Breast epithelium (tissue), 4 donors: ENCODE measurements around the gene SLC27A4. TPM values are rescaled to one million over a fixed set of nuclear protein-coding genes. Genes with fewer than 3 reads are reported as not detected.

ENCODE experiments used
- DNase-seq, 2 donors: peaks; one replicate each; pipeline ENCODE4 v3.0.0-alpha.2; 2019; ENCODE audit warnings: low spot score in 2 of 2
- H3K27ac ChIP-seq, 2 donors: fragments of 200-600 bp; sonication (generic) in 1 of 2; one replicate each; pipeline ENCODE4 v1.5.1; 2016 to 2019; ENCODE audit warnings: mild to moderate bottlenecking in 1 of 2
- H3K27me3 ChIP-seq, 2 donors: fragments of 200-600 bp; sonication (generic) in 1 of 2; one replicate each; pipeline versions ENCODE4 v1.5.1 to v1.6.0; 2017 to 2019; ENCODE audit warnings: control low read depth in 1 of 2, mild to moderate bottlenecking in 1 of 2
- H3K36me3 ChIP-seq: fragments of 200-600 bp; one replicate; pipeline ENCODE4 v1.5.1; 2019
- H3K4me1 ChIP-seq, 2 donors: fragments of 200-600 bp; sonication (generic); one replicate each; pipeline ENCODE4 v1.5.1; 2016 to 2019; ENCODE audit warnings: control low read depth in 1 of 2
- H3K4me3 ChIP-seq, 3 donors: fragments of 200-600 bp; sonication (generic); 1 replicate in 2 of 3; 2 replicates in 1 of 3; pipeline ENCODE4 v1.5.1; 2016 to 2019; ENCODE audit warnings: mild to moderate bottlenecking in 3 of 3, moderate library complexity in 2 of 3
- H3K9me3 ChIP-seq, 2 donors: fragments of 200-600 bp; sonication (generic) in 1 of 2; one replicate each; pipeline ENCODE4 v1.5.1; 2016 to 2019; ENCODE audit warnings: control low read depth in 1 of 2
- POLR2A ChIP-seq: fragments of 450-650 bp; IDR thresholded peaks from one replicate; pipeline ENCODE4 v1.6.1; 2016; ENCODE audit warnings: antibody characterized with exemption, mild to moderate bottlenecking, moderate library complexity
- POLR2AphosphoS5 ChIP-seq, 3 donors: sonication (generic); formaldehyde crosslinking; IDR thresholded peaks; one replicate each; pipeline ENCODE4 v1.6.1; 2017; ENCODE audit warnings: antibody characterized with exemption in 3 of 3
- intact Hi-C: fragments of 100-400 bp; cut with DNase I; formaldehyde crosslinking; loops from one replicate; pipeline ENCODE4 v1.15.1; 2023; ENCODE audit warnings: low total_unique reads
- total RNA-seq, 3 donors: library from RNA; depleted of rRNA; stranded (reverse); fragments of >200 nt; gene quantifications; one replicate each; pipeline ENCODE4 v1.1.0, GENCODE V29; 2016
- TF ChIP-seq, protein P1 (sequence below), 3 donors: fragments of 450-650 bp; IDR thresholded peaks; one replicate each; pipeline ENCODE4 v1.5.1; 2016 to 2017; ENCODE audit warnings: antibody characterized with exemption in 3 of 3, mild to moderate bottlenecking in 3 of 3, moderate library complexity in 3 of 3

Gene SLC27A4
- total RNA-seq, 3 donors from 2014 or later = 11.3 to 18.7 (median 15.8) TPM

DNA sequence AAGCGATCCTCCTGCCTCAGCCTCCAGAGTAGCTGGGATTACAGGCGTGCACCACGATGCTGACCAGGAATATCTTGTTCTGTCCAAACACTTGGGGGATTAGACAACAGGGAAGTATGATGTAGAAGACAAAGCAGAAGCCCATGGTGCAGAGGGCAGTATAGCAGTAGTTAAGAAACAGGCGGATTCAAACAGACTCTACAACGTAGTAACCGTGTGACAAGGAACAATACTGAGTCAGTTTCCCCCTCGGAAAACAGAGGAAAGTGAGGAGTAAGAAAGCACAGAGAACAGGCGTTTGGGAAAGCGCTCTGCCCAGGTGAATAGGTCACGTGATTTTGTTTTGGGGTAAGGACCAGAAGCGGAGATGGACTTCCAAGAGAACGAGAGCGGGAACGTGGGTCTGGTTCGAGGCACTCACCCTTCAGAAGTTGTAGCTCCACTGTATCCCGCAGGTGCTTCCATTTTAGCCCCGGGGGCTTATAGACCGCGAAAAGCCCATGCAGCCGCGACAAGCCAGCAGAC, 18.4 kb upstream of the SLC27A4 start:
- Histone ChIP-seq H3K27me3 (no peaks in the 10 kb centered on the region), H3K27ac (peak overlapping the region; percentile 82 to 87), H3K9me3 (no peaks in the 10 kb centered on the region), H3K4me3 (peak overlapping the region; percentile 78 to 95 (median 94)), H3K4me1 (peaks cover 3 to 20% of the 10 kb centered on the region in 2 donors), H3K36me3 (no peaks in the 10 kb centered on the region)
- TF ChIP-seq, protein P1, sequence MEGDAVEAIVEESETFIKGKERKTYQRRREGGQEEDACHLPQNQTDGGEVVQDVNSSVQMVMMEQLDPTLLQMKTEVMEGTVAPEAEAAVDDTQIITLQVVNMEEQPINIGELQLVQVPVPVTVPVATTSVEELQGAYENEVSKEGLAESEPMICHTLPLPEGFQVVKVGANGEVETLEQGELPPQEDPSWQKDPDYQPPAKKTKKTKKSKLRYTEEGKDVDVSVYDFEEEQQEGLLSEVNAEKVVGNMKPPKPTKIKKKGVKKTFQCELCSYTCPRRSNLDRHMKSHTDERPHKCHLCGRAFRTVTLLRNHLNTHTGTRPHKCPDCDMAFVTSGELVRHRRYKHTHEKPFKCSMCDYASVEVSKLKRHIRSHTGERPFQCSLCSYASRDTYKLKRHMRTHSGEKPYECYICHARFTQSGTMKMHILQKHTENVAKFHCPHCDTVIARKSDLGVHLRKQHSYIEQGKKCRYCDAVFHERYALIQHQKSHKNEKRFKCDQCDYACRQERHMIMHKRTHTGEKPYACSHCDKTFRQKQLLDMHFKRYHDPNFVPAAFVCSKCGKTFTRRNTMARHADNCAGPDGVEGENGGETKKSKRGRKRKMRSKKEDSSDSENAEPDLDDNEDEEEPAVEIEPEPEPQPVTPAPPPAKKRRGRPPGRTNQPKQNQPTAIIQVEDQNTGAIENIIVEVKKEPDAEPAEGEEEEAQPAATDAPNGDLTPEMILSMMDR (IDR thresholded peaks at IDR 0.05) = no peak
- TF ChIP-seq POLR2AphosphoS5 (IDR thresholded peaks at IDR 0.05) (no peak), POLR2A (no peak)
- no peak for DNase-seq
- intact Hi-C loops = no loop called here

GRCh38 chr9:128322404-128323211, 17.7 kb upstream of the SLC27A4 start, which contains the start of the genes COQ4 and TRUB2:
Gene COQ4, plus strand, starts transcription at chr9:128322839. Its CDS starts 20 bp downstream, at chr9:128322859.
Gene TRUB2, minus strand, starts transcription at chr9:128322447. Its CDS starts 39 bp downstream, at chr9:128322408.
- H3K27ac ChIP-seq = peak within 1 kb of the TSS; percentile 82 to 87
- H3K27me3 ChIP-seq = no peaks in the 10 kb centered on the region
- H3K36me3 ChIP-seq = no peaks in the 10 kb centered on the region
- H3K9me3 ChIP-seq = no peaks in the 10 kb centered on the region
- intact Hi-C loops = no loop called here
- H3K4me3 ChIP-seq = peak within 1 kb of the TSS; percentile 78 to 95 (median 94)
- peaks cover 3 to 20% of the 10 kb centered on the region in 2 donors for H3K4me1 ChIP-seq
- peak; percentile 90 to 93 for DNase-seq
- TF ChIP-seq POLR2AphosphoS5 (IDR thresholded peaks at IDR 0.05) (peak; percentile 82 to 95 (median 89)), POLR2A (no peak)
- TF ChIP-seq, protein P1 (IDR thresholded peaks at IDR 0.05) = no peak

- H3K27me3 ChIP-seq = no peaks in the 10 kb centered on the region
- H3K4me1 ChIP-seq = peaks cover 3 to 20% of the 10 kb centered on the region in 2 donors
- intact Hi-C loops = no loop called here
- TF ChIP-seq, protein P1 (IDR thresholded peaks at IDR 0.05) = no peak
- DNase-seq = no peak
- peak overlapping the region; percentile 78 to 95 (median 94) for H3K4me3 ChIP-seq
- no peaks in the 10 kb centered on the region for H3K9me3 ChIP-seq
- H3K36me3 ChIP-seq = no peaks in the 10 kb centered on the region
- H3K27ac ChIP-seq = peak overlapping the region; percentile 82 to 87
These were observed 17.1 kb upstream of the SLC27A4 start for GRCh38 chr9:128323212-128323730.

GRCh38 chr9:128323791-128324190, 16.5 kb upstream of the SLC27A4 start:
- Histone ChIP-seq H3K27me3 (no peaks in the 10 kb centered on the region), H3K9me3 (no peaks in the 10 kb centered on the region), H3K27ac (no peak overlapping the region), H3K4me3 (peak overlapping the region; percentile 78 to 95 (median 94)), H3K36me3 (no peaks in the 10 kb centered on the region), H3K4me1 (peaks cover 3 to 20% of the 10 kb centered on the region in 2 donors)
- TF ChIP-seq POLR2AphosphoS5 (IDR thresholded peaks at IDR 0.05) (no peak), POLR2A (no peak)
- no peak for DNase-seq
- intact Hi-C loops = no loop called here

GRCh38 chr9:128324401-128324800, 15.9 kb upstream of the SLC27A4 start:
- no peak overlapping the region for H3K4me3 ChIP-seq
- peaks cover 3 to 20% of the 10 kb centered on the region in 2 donors for H3K4me1 ChIP-seq
- H3K27me3 ChIP-seq = no peaks in the 10 kb centered on the region
- H3K36me3 ChIP-seq = no peaks in the 10 kb centered on the region
- H3K9me3 ChIP-seq = no peaks in the 10 kb centered on the region
- no peak overlapping the region for H3K27ac ChIP-seq
- no peak for TF ChIP-seq POLR2AphosphoS5 (IDR thresholded peaks at IDR 0.05)
- no peak for TF ChIP-seq POLR2A
- TF ChIP-seq, protein P1 (IDR thresholded peaks at IDR 0.05) = no peak
- intact Hi-C loops = no loop called here
- DNase-seq = no peak
